Measurements from ENCODE around the gene AVEN.
"Not testable (repeated sequence)": the region's sequence is repeated elsewhere in the genome, so short reads cannot be mapped to it uniquely, and the experiment has no call there.

The AVEN gene

GRCh38 chr15:33834892-33835743 lies 203.9 kb downstream of the AVEN start:
- Histone ChIP-seq H3K4me3 (ENCODE audit: low read length in 2 of 2) (no peak overlapping the region), H3K9ac (ENCODE audit: low read length in 2 of 2) (no peak overlapping the region), H3K27ac (ENCODE audit: low read length) (no peak overlapping the region), H3K27me3 (ENCODE audit: control insufficient read depth in 1 of 2, insufficient read depth in 2 of 2, low read length in 2 of 2) (no peaks in the 10 kb centered on the region), H3K4me1 (ENCODE audit: control insufficient read depth, insufficient read depth, low read length) (no peaks in the 10 kb centered on the region), H3K36me3 (ENCODE audit: control insufficient read depth in 2 of 2, insufficient read depth in 2 of 2, low read length in 2 of 2) (peaks cover 15% of the 10 kb centered on the region in 2 donors), H3K9me3 (ENCODE audit: control insufficient read depth in 2 of 2, low read length in 2 of 2) (no peaks in the 10 kb centered on the region)

GRCh38 chr15:33831646-33832045 lies 207.4 kb downstream of the AVEN start:
- H3K36me3 ChIP-seq (ENCODE audit: control insufficient read depth in 2 of 2, insufficient read depth in 2 of 2, low read length in 2 of 2) = peaks cover 7 to 11% of the 10 kb centered on the region in 2 donors
- H3K27me3 ChIP-seq (ENCODE audit: control insufficient read depth in 1 of 2, insufficient read depth in 2 of 2, low read length in 2 of 2) = no peaks in the 10 kb centered on the region
- H3K4me1 ChIP-seq (ENCODE audit: control insufficient read depth, insufficient read depth, low read length) = no peaks in the 10 kb centered on the region
- no peak overlapping the region for H3K9ac ChIP-seq (ENCODE audit: low read length in 2 of 2)
- H3K27ac ChIP-seq (ENCODE audit: low read length) = no peak overlapping the region
- no peak overlapping the region for H3K4me3 ChIP-seq (ENCODE audit: low read length in 2 of 2)
- peaks cover 0 to 2% of the 10 kb centered on the region in 2 donors for H3K9me3 ChIP-seq (ENCODE audit: control insufficient read depth in 2 of 2, low read length in 2 of 2)

GRCh38 chr15:33830351-33830750 lies 208.7 kb downstream of the AVEN start:
- Histone ChIP-seq H3K36me3 (ENCODE audit: control insufficient read depth in 2 of 2, insufficient read depth in 2 of 2, low read length in 2 of 2) (peaks cover 10 to 12% of the 10 kb centered on the region in 2 donors), H3K9me3 (ENCODE audit: control insufficient read depth in 2 of 2, low read length in 2 of 2) (peaks cover 0 to 2% of the 10 kb centered on the region in 2 donors), H3K4me3 (ENCODE audit: low read length in 2 of 2) (no peak overlapping the region)

GRCh38 chr15:33826201-33826600 lies 212.8 kb downstream of the AVEN start:
- H3K27me3 ChIP-seq (ENCODE audit: control insufficient read depth in 1 of 2, insufficient read depth in 2 of 2, low read length in 2 of 2) = no peaks in the 10 kb centered on the region
- no peaks in the 10 kb centered on the region for H3K4me1 ChIP-seq (ENCODE audit: control insufficient read depth, insufficient read depth, low read length)
- no peak overlapping the region for H3K9ac ChIP-seq (ENCODE audit: low read length in 2 of 2)
- H3K36me3 ChIP-seq (ENCODE audit: control insufficient read depth in 2 of 2, insufficient read depth in 2 of 2, low read length in 2 of 2) = peaks cover 10% of the 10 kb centered on the region in 2 donors
- H3K9me3 ChIP-seq (ENCODE audit: control insufficient read depth in 2 of 2, low read length in 2 of 2) = peaks cover 0 to 2% of the 10 kb centered on the region in 2 donors
- no peak overlapping the region for H3K27ac ChIP-seq (ENCODE audit: low read length)
- H3K4me3 ChIP-seq (ENCODE audit: low read length in 2 of 2) = no peak overlapping the region

More at GRCh38 chr15:33830351-33830750, 208.7 kb downstream of the AVEN start:
- Histone ChIP-seq H3K4me1 (ENCODE audit: control insufficient read depth, insufficient read depth, low read length) (no peaks in the 10 kb centered on the region), H3K27me3 (ENCODE audit: control insufficient read depth in 1 of 2, insufficient read depth in 2 of 2, low read length in 2 of 2) (no peaks in the 10 kb centered on the region), H3K9ac (ENCODE audit: low read length in 2 of 2) (no peak overlapping the region), H3K27ac (ENCODE audit: low read length) (no peak overlapping the region)

GRCh38 chr15:33825453-33825852 lies 213.6 kb downstream of the AVEN start:
- Histone ChIP-seq H3K4me3 (ENCODE audit: low read length in 2 of 2) (no peak overlapping the region), H3K36me3 (ENCODE audit: control insufficient read depth in 2 of 2, insufficient read depth in 2 of 2, low read length in 2 of 2) (peaks cover 10 to 12% of the 10 kb centered on the region in 2 donors), H3K27ac (ENCODE audit: low read length) (no peak overlapping the region), H3K4me1 (ENCODE audit: control insufficient read depth, insufficient read depth, low read length) (no peaks in the 10 kb centered on the region), H3K9ac (ENCODE audit: low read length in 2 of 2) (no peak overlapping the region), H3K27me3 (ENCODE audit: control insufficient read depth in 1 of 2, insufficient read depth in 2 of 2, low read length in 2 of 2) (no peaks in the 10 kb centered on the region), H3K9me3 (ENCODE audit: control insufficient read depth in 2 of 2, low read length in 2 of 2) (peaks cover 0 to 2% of the 10 kb centered on the region in 2 donors)

- H3K4me1 ChIP-seq (ENCODE audit: control insufficient read depth, insufficient read depth, low read length) = no peaks in the 10 kb centered on the region
Measured at GRCh38 chr15:33823119-33823518, 215.9 kb downstream of the AVEN start.

GRCh38 chr15:33822479-33822878 lies 216.5 kb downstream of the AVEN start:
- Histone ChIP-seq H3K4me3 (ENCODE audit: low read length in 2 of 2) (no peak overlapping the region), H3K27me3 (ENCODE audit: control insufficient read depth in 1 of 2, insufficient read depth in 2 of 2, low read length in 2 of 2) (no peaks in the 10 kb centered on the region), H3K9ac (ENCODE audit: low read length in 2 of 2) (no peak overlapping the region), H3K4me1 (ENCODE audit: control insufficient read depth, insufficient read depth, low read length) (no peaks in the 10 kb centered on the region), H3K36me3 (ENCODE audit: control insufficient read depth in 2 of 2, insufficient read depth in 2 of 2, low read length in 2 of 2) (peaks cover 12 to 19% of the 10 kb centered on the region in 2 donors), H3K9me3 (ENCODE audit: control insufficient read depth in 2 of 2, low read length in 2 of 2) (no peaks in the 10 kb centered on the region), H3K27ac (ENCODE audit: low read length) (no peak overlapping the region)

More at GRCh38 chr15:33823119-33823518, 215.9 kb downstream of the AVEN start:
- peaks cover 13 to 19% of the 10 kb centered on the region in 2 donors for H3K36me3 ChIP-seq (ENCODE audit: control insufficient read depth in 2 of 2, insufficient read depth in 2 of 2, low read length in 2 of 2)
- no peak overlapping the region for H3K9ac ChIP-seq (ENCODE audit: low read length in 2 of 2)
- no peak overlapping the region for H3K27ac ChIP-seq (ENCODE audit: low read length)
- H3K4me3 ChIP-seq (ENCODE audit: low read length in 2 of 2) = no peak overlapping the region
- H3K9me3 ChIP-seq (ENCODE audit: control insufficient read depth in 2 of 2, low read length in 2 of 2) = no peaks in the 10 kb centered on the region
- H3K27me3 ChIP-seq (ENCODE audit: control insufficient read depth in 1 of 2, insufficient read depth in 2 of 2, low read length in 2 of 2) = no peaks in the 10 kb centered on the region

- H3K27me3 ChIP-seq (ENCODE audit: control insufficient read depth in 1 of 2, insufficient read depth in 2 of 2, low read length in 2 of 2); H3K27ac ChIP-seq (ENCODE audit: low read length); H3K9ac ChIP-seq (ENCODE audit: low read length in 2 of 2); H3K4me1 ChIP-seq (ENCODE audit: control insufficient read depth, insufficient read depth, low read length); H3K4me3 ChIP-seq (ENCODE audit: low read length in 2 of 2); H3K9me3 ChIP-seq (ENCODE audit: control insufficient read depth in 2 of 2, low read length in 2 of 2); H3K36me3 ChIP-seq (ENCODE audit: control insufficient read depth in 2 of 2, insufficient read depth in 2 of 2, low read length in 2 of 2): not testable (repeated sequence)
Measured at GRCh38 chr15:33819499-33819898, 219.5 kb downstream of the AVEN start.

All from stomach smooth muscle (tissue), 2 donors.